Suprapubic skin (tissue), 4 donors: ENCODE measurements around the gene STN1. TPM values are rescaled to one million over a fixed set of nuclear protein-coding genes. Genes with fewer than 3 reads are reported as not detected.
A peak's percentile ranks its signal among the peaks of the same experiment; 100 is the strongest.

Source experiments
- DNase-seq, 2 donors: peaks; one replicate each; pipeline ENCODE4 v3.0.0-alpha.2; 2019; ENCODE audit warnings: low spot score in 2 of 2
- H3K27ac ChIP-seq: fragments of 200-600 bp; sonication (generic); one replicate; pipeline ENCODE4 v1.5.1; 2019
- H3K27me3 ChIP-seq: fragments of 200-600 bp; sonication (generic); one replicate; pipeline ENCODE4 v1.5.1; 2019
- H3K36me3 ChIP-seq: fragments of 200-600 bp; sonication (generic); one replicate; pipeline ENCODE4 v1.5.1; 2019
- H3K4me1 ChIP-seq: fragments of 200-600 bp; sonication (generic); one replicate; pipeline ENCODE4 v1.5.1; 2019
- H3K4me3 ChIP-seq: fragments of 200-600 bp; sonication (generic); one replicate; pipeline ENCODE4 v1.5.1; 2019; ENCODE audit warnings: mild to moderate bottlenecking
- H3K9me3 ChIP-seq: fragments of 200-600 bp; sonication (generic); one replicate; pipeline ENCODE4 v1.5.1; 2019
- EP300 ChIP-seq: sonication (generic); formaldehyde crosslinking; IDR thresholded peaks from one replicate; pipeline ENCODE4 v1.6.1; 2017; ENCODE audit warnings: antibody characterized with exemption
- POLR2A ChIP-seq, 2 donors: fragments of 450-650 bp; IDR thresholded peaks; one replicate each; pipeline ENCODE4 v1.6.1; 2017; ENCODE audit warnings: antibody characterized with exemption in 2 of 2, mild to moderate bottlenecking in 2 of 2, moderate library complexity in 2 of 2
- POLR2AphosphoS5 ChIP-seq, 3 donors: sonication (generic); formaldehyde crosslinking; IDR thresholded peaks; one replicate each; pipeline ENCODE4 v1.6.1; 2017; ENCODE audit warnings: antibody characterized with exemption in 3 of 3
- WGBS: methylation state at CpG from one replicate; pipeline ENCODE4 v1.1.5; 2018; 5-methylcytosine and 5-hydroxymethylcytosine counted together
- total RNA-seq, 4 donors: library from RNA; depleted of rRNA; stranded (reverse); fragments of >200 nt; gene quantifications; one replicate each; pipeline ENCODE4 v1.1.0, GENCODE V29; 2016
- TF ChIP-seq, protein P1 (sequence below), 2 donors: fragments of 200-600 bp in 1 of 2; fragments of 450-650 bp in 1 of 2; sonication (generic) in 1 of 2; IDR thresholded peaks; one replicate each; pipeline ENCODE4 v1.5.1; 2016 to 2019; ENCODE audit warnings: antibody characterized with exemption in 2 of 2, mild to moderate bottlenecking in 1 of 2, moderate library complexity in 1 of 2

Gene STN1
- total RNA-seq, 4 donors from 2014 or later, result 13.8 to 24.8 (median 22.9) TPM

DNA sequence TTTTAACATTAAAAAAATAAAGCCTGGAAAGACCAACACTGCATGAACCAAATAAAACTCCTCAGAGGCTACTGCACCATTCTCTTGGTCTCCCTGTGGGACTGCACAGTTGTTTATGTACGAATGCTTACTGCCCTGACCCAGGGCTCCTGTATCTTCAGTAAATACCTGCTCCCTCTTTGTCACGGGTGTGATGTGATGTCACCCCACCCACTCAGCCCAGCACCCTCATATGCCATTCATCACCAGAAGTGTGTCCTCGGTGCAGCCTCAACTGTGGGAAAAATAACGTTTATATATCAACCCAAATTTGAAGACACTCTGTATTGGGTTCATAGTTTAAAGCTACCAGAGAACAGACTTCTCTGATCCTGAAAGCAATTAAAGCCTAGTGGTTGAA, 48.6 kb downstream of the STN1 start:
- TF ChIP-seq, protein P1, sequence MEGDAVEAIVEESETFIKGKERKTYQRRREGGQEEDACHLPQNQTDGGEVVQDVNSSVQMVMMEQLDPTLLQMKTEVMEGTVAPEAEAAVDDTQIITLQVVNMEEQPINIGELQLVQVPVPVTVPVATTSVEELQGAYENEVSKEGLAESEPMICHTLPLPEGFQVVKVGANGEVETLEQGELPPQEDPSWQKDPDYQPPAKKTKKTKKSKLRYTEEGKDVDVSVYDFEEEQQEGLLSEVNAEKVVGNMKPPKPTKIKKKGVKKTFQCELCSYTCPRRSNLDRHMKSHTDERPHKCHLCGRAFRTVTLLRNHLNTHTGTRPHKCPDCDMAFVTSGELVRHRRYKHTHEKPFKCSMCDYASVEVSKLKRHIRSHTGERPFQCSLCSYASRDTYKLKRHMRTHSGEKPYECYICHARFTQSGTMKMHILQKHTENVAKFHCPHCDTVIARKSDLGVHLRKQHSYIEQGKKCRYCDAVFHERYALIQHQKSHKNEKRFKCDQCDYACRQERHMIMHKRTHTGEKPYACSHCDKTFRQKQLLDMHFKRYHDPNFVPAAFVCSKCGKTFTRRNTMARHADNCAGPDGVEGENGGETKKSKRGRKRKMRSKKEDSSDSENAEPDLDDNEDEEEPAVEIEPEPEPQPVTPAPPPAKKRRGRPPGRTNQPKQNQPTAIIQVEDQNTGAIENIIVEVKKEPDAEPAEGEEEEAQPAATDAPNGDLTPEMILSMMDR (IDR thresholded peaks at IDR 0.05), result no peak
- no peak for TF ChIP-seq POLR2A (IDR thresholded peaks at IDR 0.05)
- no peak for TF ChIP-seq POLR2AphosphoS5 (IDR thresholded peaks at IDR 0.05)
- TF ChIP-seq EP300, result no peak
- WGBS, result 60% methylated on average over 4 of the region's 4 CpGs
- no peak overlapping the region for H3K4me3 ChIP-seq
- peak in 1 of 2 donors; percentile 21 for DNase-seq
- no peaks in the 10 kb centered on the region for H3K27me3 ChIP-seq
- no peaks in the 10 kb centered on the region for H3K36me3 ChIP-seq
- H3K9me3 ChIP-seq, result no peaks in the 10 kb centered on the region
- peaks cover 45% of the 10 kb centered on the region for H3K4me1 ChIP-seq
- H3K27ac ChIP-seq, result no peak overlapping the region

DNA sequence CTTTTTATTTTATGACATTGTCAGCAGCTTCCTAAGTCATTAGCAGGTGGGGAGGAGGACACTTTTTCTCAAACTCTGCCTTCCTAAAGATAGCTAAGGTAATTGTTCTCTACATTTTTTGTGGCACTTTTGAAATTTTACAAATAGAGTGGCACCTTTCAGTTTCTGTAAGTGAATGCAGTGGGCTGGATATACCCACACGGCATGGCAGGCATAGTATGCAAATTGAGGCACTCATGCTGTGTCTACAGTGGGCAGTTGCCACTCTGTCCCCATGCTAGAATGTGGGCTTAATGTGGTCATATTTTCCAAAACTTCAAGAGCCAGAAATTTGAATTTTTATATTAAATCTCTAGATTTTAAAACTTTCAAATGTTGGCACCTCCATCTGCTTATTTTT, 49.8 kb downstream of the STN1 start:
- WGBS, result 76% methylated on average over 1 of the region's 1 CpG
- Histone ChIP-seq H3K4me1 (peaks cover 33% of the 10 kb centered on the region), H3K4me3 (no peak overlapping the region), H3K27ac (no peak overlapping the region), H3K27me3 (no peaks in the 10 kb centered on the region), H3K36me3 (no peaks in the 10 kb centered on the region), H3K9me3 (no peaks in the 10 kb centered on the region)
- peak in 1 of 2 donors; percentile 14 for DNase-seq
- no peak for TF ChIP-seq POLR2AphosphoS5 (IDR thresholded peaks at IDR 0.05)
- TF ChIP-seq EP300, result no peak
- TF ChIP-seq, protein P1 (IDR thresholded peaks at IDR 0.05), result no peak
- no peak for TF ChIP-seq POLR2A (IDR thresholded peaks at IDR 0.05)

DNA sequence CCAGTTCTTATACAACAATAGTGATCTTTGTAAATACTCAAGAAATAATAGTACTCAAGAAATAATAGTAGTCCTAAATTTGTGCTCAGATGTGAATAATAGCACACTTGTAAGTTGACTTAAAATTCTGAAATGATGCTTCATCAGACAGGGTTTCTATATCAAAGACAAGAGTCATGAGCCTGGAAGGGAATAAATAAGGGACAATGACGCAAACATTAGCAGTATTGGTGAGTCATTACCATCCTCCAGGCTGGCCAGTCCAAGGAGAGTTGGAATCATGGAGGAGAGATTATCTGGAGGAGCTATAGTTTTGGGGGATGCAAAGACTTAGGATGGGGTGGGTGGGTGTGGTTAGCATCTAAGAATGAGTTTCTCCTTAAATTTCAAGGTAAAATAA, 56.5 kb downstream of the STN1 start:
- WGBS, result 86% methylated on average over 1 of the region's 1 CpG
- TF ChIP-seq POLR2A (IDR thresholded peaks at IDR 0.05) (no peak), EP300 (no peak), POLR2AphosphoS5 (IDR thresholded peaks at IDR 0.05) (no peak)
- TF ChIP-seq, protein P1 (IDR thresholded peaks at IDR 0.05), result no peak
- no peak overlapping the region for H3K27ac ChIP-seq

DNA sequence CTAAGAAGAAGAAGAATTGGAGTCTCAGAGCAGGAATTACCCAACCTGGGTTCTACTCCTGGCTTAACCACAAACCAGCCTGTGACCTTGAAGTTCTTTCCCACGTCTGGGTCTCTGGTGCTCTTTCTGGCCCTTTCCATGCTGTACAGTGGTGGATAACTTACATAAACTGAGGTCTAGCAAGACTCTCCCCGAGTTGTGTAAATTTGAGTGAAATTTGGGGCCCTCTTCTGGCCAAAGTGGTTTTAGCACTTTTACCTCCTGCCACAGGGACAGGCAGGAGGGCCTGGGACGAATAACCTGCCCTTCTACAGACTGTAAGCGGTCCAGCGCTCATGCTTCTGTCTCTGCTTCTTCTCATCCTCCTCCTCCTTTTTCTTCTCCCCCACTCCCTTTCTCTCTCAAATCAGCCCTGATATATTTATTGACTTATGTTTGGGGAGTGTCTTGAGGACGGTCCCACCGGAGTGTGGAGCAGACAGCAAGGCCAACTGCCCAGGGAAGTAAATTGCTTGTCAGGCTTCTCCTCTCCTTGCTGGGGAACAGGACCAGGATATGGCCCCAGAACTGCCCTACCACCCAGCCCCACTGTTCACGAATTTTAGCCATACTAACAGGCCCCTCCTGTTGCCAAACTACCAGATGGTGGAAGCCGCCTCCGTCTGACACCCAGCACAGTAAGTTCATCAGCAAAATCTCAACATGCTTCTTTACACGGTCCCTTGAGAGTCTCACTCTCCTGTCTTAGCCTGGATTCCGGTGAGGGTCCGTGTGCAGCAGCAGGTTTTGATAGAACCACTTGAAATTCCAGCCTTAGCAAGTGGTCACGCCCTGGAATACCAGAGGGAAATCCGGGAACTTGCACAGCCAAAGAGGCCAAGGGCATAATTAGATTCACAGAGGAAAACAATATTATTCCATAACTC, 58.6 kb downstream of the STN1 start:
- H3K4me1 ChIP-seq, result peaks cover 28% of the 10 kb centered on the region
- DNase-seq, result no peak

More for the DNA sequence above, 56.5 kb downstream of the STN1 start:
- no peak for DNase-seq
- H3K9me3 ChIP-seq, result no peaks in the 10 kb centered on the region
- H3K27me3 ChIP-seq, result no peaks in the 10 kb centered on the region
- peaks cover 12% of the 10 kb centered on the region for H3K4me1 ChIP-seq
- no peak overlapping the region for H3K4me3 ChIP-seq
- H3K36me3 ChIP-seq, result no peaks in the 10 kb centered on the region

DNA sequence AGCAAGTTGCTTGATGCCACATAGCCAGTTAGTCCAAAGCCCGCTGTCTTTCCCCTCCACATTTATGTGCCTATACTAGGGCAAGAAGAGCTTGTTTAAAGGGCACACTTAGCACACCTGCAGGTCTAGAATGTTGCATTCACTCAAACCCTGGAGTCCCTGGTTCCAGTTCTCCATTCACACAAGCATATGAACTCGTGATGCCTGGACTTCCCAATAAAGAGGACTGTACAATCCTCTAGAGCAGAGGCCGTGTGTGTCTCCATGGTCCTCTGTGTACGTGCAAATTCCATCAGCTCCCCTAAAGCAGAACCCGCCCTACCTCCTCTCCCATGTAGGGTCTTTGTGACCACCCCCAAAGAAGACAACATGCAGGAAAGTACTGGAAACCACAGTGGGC, 59.6 kb downstream of the STN1 start:
- TF ChIP-seq POLR2A (IDR thresholded peaks at IDR 0.05), result no peak
- no peak for TF ChIP-seq POLR2AphosphoS5 (IDR thresholded peaks at IDR 0.05)
- TF ChIP-seq, protein P1 (IDR thresholded peaks at IDR 0.05), result no peak
- no peak for TF ChIP-seq EP300
- 86% methylated on average over 5 of the region's 5 CpGs for WGBS
- Histone ChIP-seq H3K36me3 (no peaks in the 10 kb centered on the region), H3K9me3 (no peaks in the 10 kb centered on the region), H3K4me3 (no peak overlapping the region), H3K27ac (no peak overlapping the region), H3K4me1 (peaks cover 39% of the 10 kb centered on the region), H3K27me3 (no peaks in the 10 kb centered on the region)
- no peak for DNase-seq

More for the DNA sequence above, 58.6 kb downstream of the STN1 start:
- Histone ChIP-seq H3K36me3 (no peaks in the 10 kb centered on the region), H3K4me3 (no peak overlapping the region), H3K9me3 (no peaks in the 10 kb centered on the region), H3K27ac (no peak overlapping the region), H3K27me3 (no peaks in the 10 kb centered on the region)
- TF ChIP-seq POLR2A (IDR thresholded peaks at IDR 0.05) (no peak), POLR2AphosphoS5 (IDR thresholded peaks at IDR 0.05) (no peak), EP300 (no peak)
- TF ChIP-seq, protein P1 (IDR thresholded peaks at IDR 0.05), result peak; percentile 55 to 59
- WGBS, result 40% methylated on average over 15 of the region's 15 CpGs
